Measurements from ENCODE around the gene TTLL10. TPM values are rescaled to one million over a fixed set of nuclear protein-coding genes. Genes with fewer than 3 reads are reported as not detected.
A peak's percentile ranks its signal among the peaks of the same experiment; 100 is the strongest.

TTLL10 gene
- total and polyA plus RNA-seq, 2 of the 8 experiments (the other 6 are each of a cell fraction or from before 2014, with no cell fraction given), result 1.1 to 1.7 TPM

DNA sequence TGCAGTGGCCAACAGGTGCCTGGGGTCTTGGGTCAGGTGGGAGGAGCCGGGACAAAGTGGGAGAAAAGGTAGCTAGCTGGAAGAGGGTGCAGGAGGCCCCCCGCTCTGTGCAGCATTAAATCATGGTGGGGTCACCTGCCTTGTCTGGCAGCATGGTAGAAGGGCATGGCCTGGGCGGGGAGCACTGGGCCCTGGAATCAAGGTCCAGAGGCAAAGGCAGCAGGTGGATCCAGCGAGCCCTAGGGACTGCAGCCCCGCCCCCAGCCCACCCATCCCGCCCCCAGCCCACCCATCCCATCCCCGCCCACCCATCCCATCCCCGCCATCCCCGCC is 16.7 kb upstream of the TTLL10 start:
- H4K5ac ChIP-seq (ENCODE audit: insufficient read length, low read depth, low read length), result peak overlapping the region; percentile 60
- no peak for FAIRE-seq
- H3K4me3 ChIP-seq (ENCODE audit: extremely low read depth in 1 of 4, insufficient read depth in 2 of 4, low read depth in 3 of 4, low read length in 4 of 4), result no peak overlapping the region
- no peaks in the 10 kb centered on the region for H4K20me1 ChIP-seq (replicated peaks in 1 of 2; ENCODE audit: control insufficient read depth in 1 of 2, insufficient read depth in 2 of 2, low read length in 2 of 2)
- H3K18ac ChIP-seq (ENCODE audit: extremely low read depth, low read length), result peak overlapping the region; percentile 48
- no peak overlapping the region for H2BK20ac ChIP-seq (ENCODE audit: low read length)
- H3K4me1 ChIP-seq (replicated peaks in 1 of 4; ENCODE audit: control insufficient read depth in 3 of 4, insufficient read depth in 4 of 4, low read length in 3 of 4), result peaks cover 0 to 17% (median 12%) of the 10 kb centered on the region in 4 experiments; a peak in 6 of 7 replicates
- H4K91ac ChIP-seq (replicated peaks; ENCODE audit: insufficient read length, low read length), result peak overlapping the region; percentile 17
- peak overlapping the region; percentile 33 to 72; a peak in 2 of 4 replicates for H3K4me2 ChIP-seq (ENCODE audit: insufficient read depth in 1 of 2, low read depth in 2 of 2, low read length in 2 of 2)
- H3K23me2 ChIP-seq (ENCODE audit: low read depth, low read length), result peaks cover 5% of the 10 kb centered on the region; the same call in 1 of the 2 replicates
- H3K9ac ChIP-seq (replicated peaks in 1 of 4; ENCODE audit: extremely low read depth in 1 of 4, low read depth in 3 of 4, low read length in 3 of 4), result no peak overlapping the region
- POLR2A ChIA-PET (ENCODE audit: partially characterized antibody), result interaction anchor here (1.2 kb wide), 1 partner anchor 20 kb away, joined by 3 read pairs; no protein-coding TSS in a partner anchor
- no peak overlapping the region for H3K27ac ChIP-seq (ENCODE audit: low read depth, low read length)
- H3K23ac ChIP-seq (ENCODE audit: insufficient read length), result no peak overlapping the region
- H4K8ac ChIP-seq (ENCODE audit: extremely low read depth, insufficient read depth, low read length), result peak overlapping the region; percentile 57; the same call in 1 of the 2 replicates
- no peak overlapping the region for H3K14ac ChIP-seq (ENCODE audit: insufficient read length)
- no peak overlapping the region for H2AFZ ChIP-seq (ENCODE audit: low read length)
- CTCF ChIA-PET (ENCODE audit: partially characterized antibody), result interaction anchor here (1.6 kb wide), 1 partner anchor 35 kb away, joined by 4 read pairs; no protein-coding TSS in a partner anchor
- no peak overlapping the region for H2AK5ac ChIP-seq (ENCODE audit: low read depth, low read length)
- no peak for DNase-seq (ENCODE audit: low read depth in 1 of 2, low spot score in 2 of 2)
- H3K79me1 ChIP-seq (ENCODE audit: low read depth, low read length), result no peaks in the 10 kb centered on the region
- no peaks in the 10 kb centered on the region for H3K36me3 ChIP-seq (ENCODE audit: control insufficient read depth in 2 of 4, insufficient read depth in 4 of 4, low read length in 3 of 4)
- no peak overlapping the region for H3K4ac ChIP-seq (replicated peaks; ENCODE audit: insufficient read length, low read depth, low read length)
- no peak overlapping the region for H2BK120ac ChIP-seq (replicated peaks; ENCODE audit: low read depth, low read length)
- 52% methylated on average over 3 of the region's 9 CpGs; no CpG with 5 or more reads in 1 of the 2 experiments for WGBS, 2 experiments (ENCODE audit: extremely low coverage in 1 of 2, insufficient coverage in 1 of 2, insufficient read length in 1 of 2, insufficient replicate concordance in 2 of 2, low coverage in 1 of 2, low lambda C conversion rate in 2 of 2, missing lambda C conversion rate in 1 of 2)
- H2BK12ac ChIP-seq (ENCODE audit: low read depth, low read length), result peak overlapping the region; percentile 39; the same call in 1 of the 2 replicates
- H2BK15ac ChIP-seq (ENCODE audit: low read length), result 0 out of 2 replicates have a peak overlapping the region, but pooled peaks have one; percentile 72
- no peak overlapping the region for H3K56ac ChIP-seq (replicated peaks; ENCODE audit: insufficient read length, low read depth, low read length)
- H2BK5ac ChIP-seq (ENCODE audit: low read depth, low read length), result peak overlapping the region; percentile 49; the same call in 1 of the 2 replicates
- TF ChIP-seq BCL11A (IDR thresholded peaks at IDR 0.05; ENCODE audit: low read depth in 2 of 2, low read length in 2 of 2) (no peak), BACH1 (IDR thresholded peaks at IDR 0.05; ENCODE audit: low read length) (no peak), GTF2F1 (IDR thresholded peaks at IDR 0.05; ENCODE audit: borderline replicate concordance, low read depth, low read length) (no peak), KDM4A (IDR thresholded peaks at IDR 0.05; ENCODE audit: low read depth, low read length, severe bottlenecking) (no peak), RBBP5 (IDR thresholded peaks at IDR 0.05; ENCODE audit: borderline replicate concordance, low read depth, low read length) (no peak), HDAC6 (IDR thresholded peaks at IDR 0.05; ENCODE audit: low read depth, low read length) (no peak), POLR2AphosphoS5 (IDR thresholded peaks at IDR 0.05; ENCODE audit: low read depth, low read length) (no peak), SIX5 (IDR thresholded peaks at IDR 0.05; ENCODE audit: low read depth, low read length) (no peak), FOSL1 (IDR thresholded peaks at IDR 0.05; ENCODE audit: insufficient read depth, low read depth, low read length) (no peak), NANOG (IDR thresholded peaks at IDR 0.05; ENCODE audit: insufficient read depth, low read depth, low read length, poor library complexity, severe bottlenecking) (no peak), CHD2 (IDR thresholded peaks at IDR 0.05; ENCODE audit: low read length) (no peak), JUN (IDR thresholded peaks at IDR 0.05; ENCODE audit: low read depth, low read length) (no peak), SIRT6 (IDR thresholded peaks at IDR 0.05; ENCODE audit: low read length) (no peak)
- no peaks in the 10 kb centered on the region; a peak in 1 of 7 replicates for H3K27me3 ChIP-seq (replicated peaks in 1 of 4; ENCODE audit: control insufficient read depth in 3 of 4, extremely low read depth in 1 of 4, insufficient read depth in 3 of 4, low read length in 3 of 4)
- H3K9me3 ChIP-seq (ENCODE audit: insufficient read depth in 2 of 2, low read depth in 1 of 2, low read length in 1 of 2), result peaks cover 10% of the 10 kb centered on the region in 2 experiments; a peak in 3 of 4 replicates
- no peaks in the 10 kb centered on the region for H3K79me2 ChIP-seq (ENCODE audit: control insufficient read depth in 1 of 2, insufficient read depth in 2 of 2, low read length in 2 of 2)

Data from H1 (cell line).